Natural killer cell treated with Interleukin-12 subunit alpha and Interleukin-12 subunit beta and Interleukin-15 and Interleukin-18, amount 100 ng/mL, for 72 hours (primary cell): ENCODE measurements around the gene MLLT10. TPM values are rescaled to one million over a fixed set of nuclear protein-coding genes. Genes with fewer than 3 reads are reported as not detected.
A peak's percentile ranks its signal among the peaks of the same experiment; 100 is the strongest.

Experiments
- ATAC-seq, 2 donors: fragments of 150-1000 bp; cut with Tn5 transposase in 1 of 2; sonication (Bioruptor Pico), chemical (Tn5 transposase) in 1 of 2; 2 replicates each; pipeline ENCODE4 v1.10.0; 2021
- DNase-seq: peaks from one replicate; pipeline ENCODE4 v3.0.0; 2022; ENCODE audit warnings: low spot score
- H3K27ac Mint-ChIP-seq, 2 donors: 1 replicate in 1 of 2; 2 replicates in 1 of 2; pipeline ENCODE4 v1.8.0; 2022; ENCODE audit warnings: mixed read lengths in 2 of 2, mild to moderate bottlenecking in 1 of 2, moderate library complexity in 1 of 2
- H3K27me3 Mint-ChIP-seq, 2 donors: 1 replicate in 1 of 2; 2 replicates in 1 of 2; pipeline ENCODE4 v1.8.0; 2022; ENCODE audit warnings: mixed read lengths in 2 of 2
- H3K36me3 Mint-ChIP-seq: one replicate; pipeline ENCODE4 v1.8.0; 2022; ENCODE audit warnings: mixed read lengths
- H3K4me1 Mint-ChIP-seq, 2 donors: 1 replicate in 1 of 2; 2 replicates in 1 of 2; pipeline ENCODE4 v1.8.0; 2022; ENCODE audit warnings: low read depth in 2 of 2, mixed read lengths in 2 of 2, mild to moderate bottlenecking in 1 of 2
- H3K4me3 Mint-ChIP-seq: one replicate; pipeline ENCODE4 v1.8.0; 2022; ENCODE audit warnings: mixed read lengths
- H3K9me3 Mint-ChIP-seq: 2 replicates; pipeline ENCODE4 v1.8.0; 2022; ENCODE audit warnings: mixed read lengths
- total RNA-seq, 2 donors: library from RNA; stranded (reverse); gene quantifications; one replicate each; pipeline ENCODE4 v1.2.3, GENCODE V29; 2022

The MLLT10 gene
- total RNA-seq, 2 donors from 2014 or later, result 31.5 to 71.0 TPM

GRCh38 chr10:21496343-21497176, 37.5 kb upstream of the MLLT10 start:
- peak; percentile 45 to 66 for ATAC-seq

GRCh38 chr10:21497177-21497807, 36.7 kb upstream of the MLLT10 start:
- ATAC-seq (no peak), DNase-seq (no peak)
- H3K36me3 Mint-ChIP-seq, result peaks cover 4% of the 10 kb centered on the region
- peaks cover 35 to 49% of the 10 kb centered on the region in 2 donors for H3K27me3 Mint-ChIP-seq
- H3K27ac Mint-ChIP-seq, result no peak overlapping the region
- H3K4me1 Mint-ChIP-seq, result peaks cover 6 to 10% of the 10 kb centered on the region in 2 donors
- H3K4me3 Mint-ChIP-seq, result peak overlapping the region; percentile 89
- H3K9me3 Mint-ChIP-seq, result no peaks in the 10 kb centered on the region

More at GRCh38 chr10:21496343-21497176, 37.5 kb upstream of the MLLT10 start:
- Mint-ChIP-seq H3K4me3 (peak overlapping the region; percentile 89), H3K36me3 (peaks cover 4% of the 10 kb centered on the region), H3K27ac (no peak overlapping the region), H3K4me1 (peaks cover 6 to 10% of the 10 kb centered on the region in 2 donors), H3K27me3 (peaks cover 29 to 43% of the 10 kb centered on the region in 2 donors), H3K9me3 (no peaks in the 10 kb centered on the region)
- DNase-seq, result no peak

GRCh38 chr10:21498377-21498776, 35.7 kb upstream of the MLLT10 start:
- Mint-ChIP-seq H3K4me1 (peaks cover 6 to 10% of the 10 kb centered on the region in 2 donors), H3K9me3 (no peaks in the 10 kb centered on the region), H3K36me3 (peaks cover 4% of the 10 kb centered on the region), H3K4me3 (peak overlapping the region; percentile 17), H3K27ac (no peak overlapping the region), H3K27me3 (peaks cover 37 to 58% of the 10 kb centered on the region in 2 donors)
- no peak for DNase-seq
- ATAC-seq, result no peak

- Mint-ChIP-seq H3K27ac (no peak overlapping the region), H3K36me3 (peaks cover 4% of the 10 kb centered on the region), H3K4me3 (no peak overlapping the region), H3K27me3 (peaks cover 38 to 58% of the 10 kb centered on the region in 2 donors), H3K9me3 (no peaks in the 10 kb centered on the region), H3K4me1 (peaks cover 6 to 9% of the 10 kb centered on the region in 2 donors)
- DNase-seq (no peak), ATAC-seq (no peak)
Measured at GRCh38 chr10:21498986-21499385, 35.0 kb upstream of the MLLT10 start.

- Mint-ChIP-seq H3K27me3 (peaks cover 37 to 59% of the 10 kb centered on the region in 2 donors), H3K36me3 (peaks cover 4% of the 10 kb centered on the region), H3K27ac (no peak overlapping the region), H3K9me3 (no peaks in the 10 kb centered on the region), H3K4me3 (no peak overlapping the region), H3K4me1 (peaks cover 6% of the 10 kb centered on the region in 2 donors)
- ATAC-seq, result no peak
- no peak for DNase-seq
Measured at GRCh38 chr10:21499701-21500577, 34.1 kb upstream of the MLLT10 start.

GRCh38 chr10:21500578-21500910, 33.5 kb upstream of the MLLT10 start:
- Mint-ChIP-seq H3K4me1 (peaks cover under 1% of the 10 kb centered on the region in 2 donors), H3K9me3 (no peaks in the 10 kb centered on the region), H3K36me3 (peaks cover 4% of the 10 kb centered on the region), H3K27me3 (peaks cover 38 to 60% of the 10 kb centered on the region in 2 donors), H3K4me3 (no peak overlapping the region), H3K27ac (no peak overlapping the region)
- no peak for DNase-seq
- no peak for ATAC-seq

GRCh38 chr10:21501091-21501490, 32.9 kb upstream of the MLLT10 start:
- Mint-ChIP-seq H3K4me3 (no peak overlapping the region), H3K27me3 (peaks cover 43 to 65% of the 10 kb centered on the region in 2 donors), H3K36me3 (peaks cover 4% of the 10 kb centered on the region), H3K9me3 (no peaks in the 10 kb centered on the region), H3K27ac (no peak overlapping the region), H3K4me1 (no peaks in the 10 kb centered on the region)
- DNase-seq, result no peak
- no peak for ATAC-seq

GRCh38 chr10:21501731-21502347, 32.2 kb upstream of the MLLT10 start:
- no peak for ATAC-seq
- Mint-ChIP-seq H3K4me1 (no peaks in the 10 kb centered on the region), H3K27me3 (peaks cover 51 to 73% of the 10 kb centered on the region in 2 donors), H3K36me3 (peaks cover 4% of the 10 kb centered on the region), H3K27ac (no peak overlapping the region), H3K9me3 (no peaks in the 10 kb centered on the region), H3K4me3 (no peak overlapping the region)
- DNase-seq, result no peak

- Mint-ChIP-seq H3K36me3 (peaks cover 4% of the 10 kb centered on the region), H3K27me3 (peaks cover 55 to 77% of the 10 kb centered on the region in 2 donors), H3K9me3 (no peaks in the 10 kb centered on the region), H3K4me1 (no peaks in the 10 kb centered on the region), H3K27ac (no peak overlapping the region), H3K4me3 (no peak overlapping the region)
- ATAC-seq (no peak), DNase-seq (no peak)
Measured at GRCh38 chr10:21502348-21502740, 31.7 kb upstream of the MLLT10 start.

- H3K27me3 Mint-ChIP-seq, result peaks cover 53 to 70% of the 10 kb centered on the region in 2 donors
- no peaks in the 10 kb centered on the region for H3K4me1 Mint-ChIP-seq
- no peaks in the 10 kb centered on the region for H3K9me3 Mint-ChIP-seq
- no peak for DNase-seq
- H3K4me3 Mint-ChIP-seq, result no peak overlapping the region
- H3K27ac Mint-ChIP-seq, result no peak overlapping the region
- no peak for ATAC-seq
- peaks cover 4% of the 10 kb centered on the region for H3K36me3 Mint-ChIP-seq
Measured at GRCh38 chr10:21503542-21503941, 30.5 kb upstream of the MLLT10 start.

- Mint-ChIP-seq H3K36me3 (no peaks in the 10 kb centered on the region), H3K27ac (no peak overlapping the region), H3K27me3 (peaks cover 48 to 64% of the 10 kb centered on the region in 2 donors), H3K9me3 (no peaks in the 10 kb centered on the region), H3K4me3 (no peak overlapping the region), H3K4me1 (no peaks in the 10 kb centered on the region)
- DNase-seq (no peak), ATAC-seq (no peak)
Measured at GRCh38 chr10:21505711-21506278, 28.2 kb upstream of the MLLT10 start.

- H3K36me3 Mint-ChIP-seq, result no peaks in the 10 kb centered on the region
- H3K4me1 Mint-ChIP-seq, result no peaks in the 10 kb centered on the region
- DNase-seq, result no peak
- ATAC-seq, result no peak
- no peaks in the 10 kb centered on the region for H3K9me3 Mint-ChIP-seq
- H3K27ac Mint-ChIP-seq, result no peak overlapping the region
- H3K27me3 Mint-ChIP-seq, result peaks cover 47 to 63% of the 10 kb centered on the region in 2 donors
- no peak overlapping the region for H3K4me3 Mint-ChIP-seq
Measured at GRCh38 chr10:21506351-21506750, 27.7 kb upstream of the MLLT10 start.

DNA sequence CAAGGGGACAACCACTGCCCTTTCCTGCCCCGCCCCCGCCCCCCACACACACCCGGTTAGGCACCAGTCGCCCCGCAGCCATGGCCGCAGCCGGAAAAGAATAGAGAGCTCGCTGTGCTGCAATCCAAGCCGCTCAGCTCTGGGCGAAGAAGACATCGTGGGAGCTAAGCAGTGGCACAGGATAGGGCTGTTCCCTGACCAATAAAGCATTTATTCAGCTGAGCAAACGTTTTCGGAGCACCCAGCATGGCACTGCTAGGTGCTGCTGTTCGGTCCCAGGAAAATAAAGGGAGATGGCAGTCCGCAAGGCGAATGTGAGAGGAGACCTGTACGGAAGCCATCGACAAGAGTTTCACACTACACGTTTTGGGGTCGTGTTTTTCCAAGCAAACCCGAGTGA, 26.9 kb upstream of the MLLT10 start:
- no peak overlapping the region for H3K4me3 Mint-ChIP-seq
- H3K4me1 Mint-ChIP-seq, result no peaks in the 10 kb centered on the region
- no peaks in the 10 kb centered on the region for H3K9me3 Mint-ChIP-seq
- no peak overlapping the region for H3K27ac Mint-ChIP-seq
- ATAC-seq, result no peak
- DNase-seq, result no peak
- H3K36me3 Mint-ChIP-seq, result no peaks in the 10 kb centered on the region
- peaks cover 45 to 63% of the 10 kb centered on the region in 2 donors for H3K27me3 Mint-ChIP-seq
